Fibroblast of upper back skin (primary cell): ENCODE results near the gene RABL3.
"Not testable (repeated sequence)": the region's sequence is repeated elsewhere in the genome, so short reads cannot be mapped to it uniquely, and the experiment has no call there.

Source experiments
- DNase-seq: peaks from one replicate; pipeline ENCODE4 v3.0.0-alpha.2; 2013

Gene RABL3

DNA sequence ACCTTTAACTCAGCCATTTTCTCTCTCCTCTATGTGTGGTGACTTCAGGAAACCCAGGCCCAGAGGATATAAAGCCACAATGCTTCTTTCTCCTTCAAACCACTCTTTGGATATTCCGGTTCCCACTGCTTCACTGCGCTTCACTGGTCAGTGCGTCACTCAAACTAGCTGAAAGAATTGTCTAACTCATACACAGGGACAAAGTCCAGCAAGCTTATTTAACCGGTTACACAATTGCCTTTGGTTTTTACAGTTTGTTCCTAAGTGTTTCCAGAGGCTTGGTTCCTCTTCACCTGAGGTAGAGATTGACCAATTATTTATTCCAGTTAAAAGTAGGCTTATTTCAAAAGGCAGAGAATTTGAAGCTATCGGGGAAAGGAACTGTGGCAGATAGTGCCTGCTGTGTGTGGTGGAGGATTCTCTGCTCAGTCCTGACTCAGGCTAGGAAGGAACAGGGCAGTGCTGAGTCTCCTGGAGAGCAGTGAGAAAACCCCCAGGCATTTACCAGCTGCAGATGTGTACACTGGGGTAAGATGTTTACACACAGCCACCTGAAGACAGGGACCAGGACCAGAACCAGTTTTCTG, 60.1 kb downstream of the RABL3 start, which contains the start of gene HGD:
TSS of gene HGD (minus strand) at position 145 of the 587 bp plus-strand sequence. CDS start at position 17, 128 bp downstream.
- no peak for DNase-seq

DNA sequence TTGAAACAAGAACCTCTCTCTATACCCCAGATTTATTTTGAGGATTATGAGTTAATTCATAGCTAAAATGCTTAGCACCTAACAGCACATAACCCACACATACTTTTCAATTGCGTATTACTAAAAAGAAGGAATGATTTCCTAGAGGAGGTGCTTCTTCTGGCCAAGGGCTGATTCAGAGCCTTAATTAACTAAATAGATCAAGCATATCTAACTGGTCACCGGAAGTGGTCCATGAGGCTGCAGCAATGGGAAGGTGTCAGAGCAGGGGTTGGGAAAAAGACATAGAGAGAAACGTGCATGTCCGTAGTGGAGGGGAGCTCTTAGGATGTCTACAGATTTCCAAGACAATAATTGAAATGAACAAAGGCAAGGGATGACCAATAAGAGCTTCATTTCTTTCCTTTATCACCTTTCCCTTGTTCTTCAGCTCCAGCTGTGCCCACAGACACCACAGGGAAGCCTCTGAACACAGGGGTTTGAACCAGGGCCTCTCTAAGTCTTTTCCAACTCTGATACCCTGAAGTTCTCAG, 60.7 kb downstream of the RABL3 start:
- no peak for DNase-seq

DNA sequence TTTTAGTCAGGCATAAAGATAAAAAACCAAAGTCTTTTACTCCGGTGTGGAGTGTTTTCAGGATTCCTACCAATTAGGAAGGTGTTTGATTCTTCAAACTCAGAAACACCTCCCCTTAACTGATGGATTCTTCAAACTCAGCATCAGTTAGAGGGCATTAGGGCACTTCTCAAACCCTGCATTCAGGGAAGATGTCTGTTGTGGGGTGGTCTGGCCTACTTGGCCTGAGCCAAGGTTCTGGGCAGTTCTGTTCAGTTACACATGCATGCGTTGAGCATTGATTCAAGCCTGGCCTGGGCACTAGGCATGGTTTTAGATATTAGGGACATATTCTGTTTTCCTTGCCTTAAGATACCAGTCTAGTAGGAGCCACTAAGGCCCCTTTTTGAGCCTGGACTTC, 61.3 kb downstream of the RABL3 start:
- no peak for DNase-seq

DNA sequence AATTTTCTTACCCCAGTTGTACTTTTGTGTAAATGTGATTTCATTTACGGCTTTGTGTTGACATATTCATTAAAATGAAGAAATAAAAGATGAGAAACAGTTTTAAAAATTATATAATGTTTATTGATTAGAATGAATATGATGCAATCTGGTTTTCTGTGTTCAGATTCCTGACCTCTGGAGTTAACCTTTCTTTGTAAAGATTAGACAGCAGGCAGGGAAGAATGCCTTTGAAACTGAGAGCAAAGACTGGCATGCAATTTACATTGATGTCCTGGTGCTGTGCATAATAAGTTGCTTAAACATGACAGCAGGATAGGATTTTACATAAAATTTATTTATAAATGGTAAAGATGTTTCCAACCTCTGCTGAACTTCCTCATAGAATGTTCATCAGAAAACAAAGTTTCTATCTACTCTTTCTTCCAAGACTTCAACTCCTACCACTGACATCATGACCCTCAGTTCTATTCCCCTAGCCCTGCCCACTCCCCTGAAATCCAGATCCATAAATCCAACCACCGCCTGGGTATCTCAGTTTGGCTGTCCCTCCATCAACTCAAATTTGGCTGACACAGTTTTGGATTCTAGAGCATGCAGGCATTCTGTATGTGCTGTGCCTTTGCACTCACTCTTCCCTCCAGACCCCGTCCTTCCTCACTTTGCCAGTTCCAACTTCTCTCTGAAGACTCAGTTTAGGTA, 62.0 kb downstream of the RABL3 start:
- DNase-seq: no peak

DNA sequence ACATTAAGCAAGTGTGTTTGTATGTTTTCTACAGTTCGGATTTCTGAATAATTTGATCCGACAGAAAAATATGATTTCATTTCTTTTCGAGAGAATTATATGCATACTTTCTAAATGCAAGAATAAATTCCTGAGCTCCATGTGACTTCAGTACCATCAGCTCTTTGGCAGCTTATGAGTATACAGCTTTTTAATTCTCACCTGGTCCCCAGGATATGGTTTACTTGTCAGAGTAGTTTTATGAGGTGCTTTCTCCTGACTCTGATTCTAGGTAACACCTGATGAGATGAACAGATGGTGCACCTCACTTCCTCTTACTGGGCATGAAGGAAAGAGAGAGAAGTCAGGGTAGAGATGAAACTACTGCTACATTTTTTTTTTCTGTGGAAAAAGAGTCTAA, 63.3 kb downstream of the RABL3 start:
- DNase-seq: no peak

DNA sequence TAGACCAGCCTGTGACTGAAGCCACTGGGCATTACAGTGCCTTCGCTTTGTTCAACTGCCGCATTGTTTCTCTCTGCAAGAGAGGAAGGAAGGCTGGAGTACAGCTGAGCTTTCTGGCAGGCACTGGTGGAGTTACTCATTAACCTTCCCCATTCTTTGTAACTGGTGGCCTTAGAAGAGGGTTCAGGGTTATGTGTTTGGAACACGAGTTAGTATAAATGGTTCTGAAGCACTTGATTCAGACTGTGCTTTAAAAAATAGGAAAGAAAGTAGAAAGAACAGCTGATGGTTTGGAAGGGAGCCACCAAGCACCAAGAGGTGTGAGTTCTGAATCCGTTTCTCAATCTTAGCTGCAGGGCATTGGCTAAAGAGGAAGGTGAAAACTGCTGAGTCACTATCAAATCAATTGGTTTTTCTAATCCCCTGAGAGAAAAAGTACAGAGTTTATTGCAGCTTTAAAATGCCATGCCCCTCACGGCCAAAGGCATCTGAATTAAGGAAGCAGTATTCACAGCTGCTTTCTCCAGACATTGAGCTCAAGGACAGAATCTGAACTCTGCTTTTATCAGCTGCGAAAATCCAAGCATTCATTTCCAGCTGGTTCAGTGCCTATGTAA, 63.9 kb downstream of the RABL3 start:
- peak; percentile 68 for DNase-seq

DNA sequence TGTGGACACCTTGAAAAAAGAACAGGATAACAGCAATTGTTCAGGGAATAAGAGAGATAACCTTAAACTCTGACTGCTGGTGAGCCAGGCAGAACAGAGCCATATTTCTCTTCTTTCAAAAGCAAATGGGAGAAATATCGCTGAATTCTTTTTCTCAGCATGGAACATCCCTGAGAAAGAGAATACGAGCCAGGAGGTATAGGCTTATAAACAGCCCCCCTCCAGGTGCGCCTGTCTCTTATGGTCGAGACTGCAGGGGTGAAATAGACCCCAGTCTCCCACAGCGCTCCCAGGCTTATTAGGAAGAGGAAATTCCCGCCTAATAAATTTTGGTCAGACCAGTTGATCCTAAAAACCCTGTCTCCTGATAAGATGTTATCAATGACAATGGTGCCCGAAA, 65.1 kb downstream of the RABL3 start:
- not testable (repeated sequence) for DNase-seq

DNA sequence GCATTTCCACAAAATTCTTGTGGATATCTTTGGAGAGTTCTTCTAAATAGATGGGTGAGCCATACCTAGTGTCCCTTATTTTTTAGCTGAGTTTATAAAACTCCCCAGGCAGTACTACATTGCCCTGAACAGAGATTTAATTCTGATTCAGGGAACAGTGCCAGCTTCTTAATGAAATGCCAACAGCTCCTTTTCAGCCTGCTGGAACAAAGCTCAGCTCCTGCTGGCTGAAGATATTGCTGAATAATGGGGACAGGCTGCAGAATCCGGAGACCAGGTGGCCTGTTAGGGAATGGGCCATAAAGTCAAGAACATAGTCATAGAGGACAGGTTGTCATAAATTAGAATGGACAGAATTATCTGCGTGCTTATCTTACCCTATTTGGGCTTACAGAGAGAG, 69.2 kb downstream of the RABL3 start:
- DNase-seq: no peak

DNA sequence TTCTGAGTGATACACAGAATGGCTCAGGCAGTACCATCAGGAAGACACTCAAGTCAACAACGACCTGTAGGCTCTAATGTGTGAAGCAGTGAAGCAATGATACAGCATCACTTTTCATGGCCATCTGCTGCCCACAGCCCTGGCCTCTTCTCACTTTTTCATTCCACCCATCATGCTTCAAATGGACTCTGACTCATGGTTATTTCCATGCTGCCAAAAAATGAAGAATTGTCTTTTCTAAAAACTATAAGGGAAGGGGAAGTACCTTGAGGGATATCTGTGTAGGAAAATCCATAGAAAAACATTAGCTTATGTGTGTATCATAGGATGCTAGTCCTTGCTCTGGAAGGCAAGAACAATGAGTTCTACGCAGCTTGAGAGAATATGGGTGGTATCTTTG, 71.7 kb downstream of the RABL3 start:
- no peak for DNase-seq

DNA sequence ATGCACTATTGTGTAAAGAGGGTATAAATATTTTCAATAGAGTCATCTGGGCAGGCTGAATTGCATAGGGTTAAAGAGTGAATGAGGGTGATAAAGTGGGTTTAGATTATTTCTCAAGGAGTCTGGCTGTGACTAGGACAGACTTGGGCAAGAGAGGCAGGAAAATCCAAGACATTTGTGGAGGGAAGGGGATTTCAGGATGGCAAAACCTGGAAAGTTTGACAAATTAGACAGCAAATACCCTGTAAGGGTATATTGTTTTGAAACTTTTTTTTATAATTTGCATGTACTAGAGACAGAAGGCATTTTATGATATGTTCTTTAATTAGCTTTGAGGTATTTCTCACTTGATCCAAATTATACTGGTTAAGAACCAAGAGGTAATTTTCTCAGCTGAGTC, 77.4 kb downstream of the RABL3 start:
- no peak for DNase-seq

DNA sequence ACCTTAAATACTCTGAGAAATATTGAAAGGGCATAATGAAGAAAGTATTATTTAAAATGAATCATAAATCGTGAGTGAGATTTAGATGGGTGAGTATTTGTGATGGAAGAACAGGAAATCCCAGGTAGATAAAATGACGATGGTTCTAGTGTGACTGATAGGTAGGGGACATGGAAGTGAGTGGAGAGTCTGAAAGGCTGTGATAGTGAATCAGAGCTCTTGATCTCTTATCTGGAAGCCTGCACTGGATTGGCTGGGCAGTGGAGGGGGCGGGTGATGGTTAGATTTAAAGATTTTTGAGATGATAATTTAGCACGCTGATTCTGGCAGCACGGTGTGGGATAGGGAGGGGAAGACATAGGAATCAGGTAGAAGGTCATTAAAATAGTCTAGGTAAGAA, 80.4 kb downstream of the RABL3 start:
- no peak for DNase-seq

DNA sequence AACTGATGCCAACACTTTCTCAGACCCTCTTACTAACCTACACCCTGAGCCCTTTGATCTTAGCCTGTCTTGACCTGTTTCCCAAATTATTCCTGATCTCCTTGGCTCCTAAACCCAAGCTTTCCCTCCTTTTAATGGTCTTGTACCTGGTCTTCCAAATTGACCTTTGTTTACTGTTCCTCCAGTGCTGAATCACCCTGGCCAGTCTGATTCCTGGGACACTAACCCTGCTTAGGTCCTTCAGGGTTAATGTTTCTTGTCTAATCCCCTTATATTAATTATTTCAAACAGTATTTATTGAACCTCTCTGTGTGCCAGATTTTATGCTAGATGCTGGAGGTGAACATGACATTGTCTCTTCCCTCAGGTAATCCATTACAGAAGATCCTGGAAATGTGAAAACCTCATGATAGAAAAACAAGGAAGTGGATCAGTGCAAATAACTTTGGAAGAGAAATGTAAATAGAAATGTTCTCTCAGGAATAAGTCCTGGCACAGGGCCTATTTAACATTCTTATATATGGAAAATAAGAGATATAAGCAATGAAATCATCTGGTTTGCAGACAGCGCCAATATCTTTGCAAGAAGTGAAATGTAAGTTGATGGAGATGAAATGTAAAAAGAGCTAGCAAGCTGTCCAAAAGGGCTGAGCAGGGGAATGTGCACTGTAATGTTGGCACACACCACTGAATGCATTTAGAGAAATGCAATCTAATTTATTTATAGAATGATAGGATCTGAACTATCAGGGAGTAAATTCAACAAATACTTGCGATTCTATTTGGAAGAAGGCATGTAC, 81.0 kb downstream of the RABL3 start:
- peak; percentile 41 for DNase-seq

DNA sequence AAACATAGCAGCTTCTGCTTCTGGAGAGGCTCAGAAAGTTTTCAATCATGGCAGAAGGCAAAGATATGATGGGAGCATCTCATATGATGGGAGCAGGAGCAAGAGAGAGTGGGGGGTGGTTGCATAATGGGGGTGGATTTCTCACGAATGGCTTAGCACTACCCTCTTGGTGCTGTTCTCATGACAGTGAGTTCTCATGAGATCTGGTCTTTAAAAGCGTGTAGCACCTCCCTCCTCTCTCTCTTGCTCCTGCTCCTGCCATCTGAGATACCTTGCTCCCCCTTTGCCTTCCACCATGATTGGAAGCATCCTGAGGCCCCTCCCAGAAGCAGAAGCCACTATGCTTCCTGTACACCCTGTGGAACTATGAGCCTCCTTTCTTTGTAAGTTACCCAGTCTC, 82.5 kb downstream of the RABL3 start:
- no peak for DNase-seq

DNA sequence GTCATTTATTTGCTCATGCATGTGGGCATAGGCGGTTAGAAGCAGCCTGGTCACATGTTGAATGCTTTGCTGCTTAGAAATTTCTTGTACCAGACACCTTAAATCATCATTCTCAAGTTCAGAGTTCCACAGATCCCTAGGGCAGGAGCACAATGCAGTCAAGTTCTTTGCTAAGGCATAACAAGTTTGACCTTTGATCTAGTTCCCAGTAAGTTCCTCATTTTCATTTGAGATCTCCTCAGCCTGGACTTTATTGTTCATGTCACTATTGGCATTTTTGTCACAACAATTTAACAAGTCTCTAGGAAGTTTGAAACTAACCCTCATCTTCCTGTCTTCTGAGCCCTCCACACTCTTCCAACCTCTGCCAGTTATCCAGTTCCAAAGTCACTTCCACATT, 83.0 kb downstream of the RABL3 start:
- no peak for DNase-seq

DNA sequence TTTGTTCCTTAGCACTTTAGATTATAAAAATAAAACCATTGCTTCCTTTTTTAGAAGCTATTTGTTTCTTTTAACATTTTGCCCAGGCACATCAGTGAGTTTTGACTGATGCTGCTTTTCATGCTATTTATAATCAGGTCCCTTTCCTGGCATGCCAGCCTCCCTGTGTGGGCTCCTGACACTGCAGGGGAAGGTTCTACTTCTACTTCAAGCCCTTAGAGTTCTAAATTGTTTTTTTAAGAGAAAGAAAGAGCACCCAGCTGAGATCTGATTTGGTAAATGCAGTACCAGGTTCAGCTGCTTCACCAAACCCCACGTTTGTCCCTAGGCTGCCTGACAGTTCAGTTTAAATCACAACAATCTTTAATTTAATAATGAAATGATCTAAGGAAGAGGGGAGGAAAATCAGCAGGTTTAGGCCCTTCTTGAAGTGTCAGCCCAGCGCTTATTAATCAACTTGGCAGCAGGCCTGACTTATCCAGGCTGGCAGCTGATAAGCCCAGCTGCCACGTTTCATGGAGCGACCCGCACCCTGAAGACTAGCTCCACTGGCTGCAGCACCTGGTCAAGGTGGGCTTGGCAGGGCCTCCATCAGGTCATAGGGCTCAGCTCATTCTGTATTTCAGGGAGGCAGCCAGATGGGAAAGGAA, 89.3 kb downstream of the RABL3 start:
- DNase-seq: no peak

DNA sequence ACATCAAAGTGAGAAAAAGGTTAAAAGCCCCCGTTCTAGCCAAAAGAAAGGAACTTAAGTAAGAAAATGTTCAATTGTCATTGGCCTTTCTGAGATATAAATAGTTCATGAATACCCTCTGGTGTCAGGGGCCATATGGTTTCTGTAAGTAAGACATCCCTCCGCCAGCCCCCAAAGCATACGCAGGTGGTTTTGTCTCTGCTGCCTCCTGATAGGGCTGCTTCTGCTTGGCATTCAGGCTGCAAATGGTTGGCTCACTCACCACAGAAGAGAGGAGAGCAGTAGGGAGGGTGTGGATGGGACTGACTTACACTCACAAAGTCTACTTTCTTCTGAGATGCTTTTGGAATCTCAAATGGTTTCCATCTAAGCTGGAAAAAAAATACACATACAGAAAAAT, 90.0 kb downstream of the RABL3 start:
- DNase-seq: no peak

DNA sequence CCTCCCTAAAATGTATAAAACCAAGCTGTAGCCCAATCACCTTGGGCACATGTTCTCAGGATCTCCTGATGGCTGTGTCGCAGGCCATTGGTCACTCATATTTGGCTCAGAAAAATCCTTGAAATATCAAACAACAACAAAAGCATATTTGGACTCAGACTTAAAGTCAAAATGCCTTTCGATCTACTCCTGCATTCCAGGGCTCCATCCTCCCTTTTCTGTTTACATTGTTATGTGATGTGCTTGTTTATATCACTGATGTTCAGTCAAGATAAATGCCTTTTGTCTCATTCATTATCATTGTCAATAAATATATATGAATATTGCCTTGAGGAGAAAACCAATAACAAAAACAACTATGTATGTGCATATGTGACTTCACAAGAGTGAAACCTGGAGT, 92.0 kb downstream of the RABL3 start:
- DNase-seq: no peak

DNA sequence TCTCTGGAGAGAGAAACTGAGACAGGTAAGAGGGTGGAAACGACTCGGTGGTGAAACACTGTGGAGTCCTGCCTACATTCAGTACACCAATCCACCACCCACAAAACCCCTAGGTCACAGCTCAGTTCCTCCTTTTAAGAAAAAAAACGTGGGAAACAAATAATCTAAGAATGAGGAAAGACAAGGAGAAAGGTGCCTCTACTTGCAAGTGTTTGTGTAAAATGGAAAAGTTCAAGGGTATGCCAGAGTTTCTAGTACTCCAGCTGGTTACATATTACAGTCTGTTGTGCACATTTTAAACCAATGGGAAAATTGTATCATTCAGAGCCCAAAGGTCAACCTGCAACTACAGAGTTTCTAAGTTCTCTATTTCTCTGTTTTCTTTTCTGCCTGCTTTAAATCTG, 92.5 kb downstream of the RABL3 start:
- DNase-seq: no peak

DNA sequence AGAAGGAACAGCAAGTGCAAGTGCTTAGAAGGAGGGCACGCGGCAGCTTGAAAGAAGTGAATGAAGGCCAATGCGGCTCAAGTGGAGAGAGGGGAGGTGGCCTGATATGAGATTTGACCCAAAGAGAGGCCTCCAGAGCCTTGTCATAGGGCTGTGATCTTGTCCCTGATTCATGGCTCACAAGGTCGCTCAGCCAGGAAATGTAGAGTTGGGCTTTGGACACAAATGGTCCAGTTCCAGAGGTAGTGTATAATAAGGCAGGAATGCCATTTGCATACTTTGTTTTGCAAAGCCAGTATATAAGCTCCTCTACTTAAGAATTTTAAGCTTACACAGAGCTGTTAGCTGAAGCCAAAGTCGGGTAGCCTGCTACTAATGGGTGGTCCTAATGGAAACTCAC, 94.0 kb downstream of the RABL3 start:
- DNase-seq: no peak

DNA sequence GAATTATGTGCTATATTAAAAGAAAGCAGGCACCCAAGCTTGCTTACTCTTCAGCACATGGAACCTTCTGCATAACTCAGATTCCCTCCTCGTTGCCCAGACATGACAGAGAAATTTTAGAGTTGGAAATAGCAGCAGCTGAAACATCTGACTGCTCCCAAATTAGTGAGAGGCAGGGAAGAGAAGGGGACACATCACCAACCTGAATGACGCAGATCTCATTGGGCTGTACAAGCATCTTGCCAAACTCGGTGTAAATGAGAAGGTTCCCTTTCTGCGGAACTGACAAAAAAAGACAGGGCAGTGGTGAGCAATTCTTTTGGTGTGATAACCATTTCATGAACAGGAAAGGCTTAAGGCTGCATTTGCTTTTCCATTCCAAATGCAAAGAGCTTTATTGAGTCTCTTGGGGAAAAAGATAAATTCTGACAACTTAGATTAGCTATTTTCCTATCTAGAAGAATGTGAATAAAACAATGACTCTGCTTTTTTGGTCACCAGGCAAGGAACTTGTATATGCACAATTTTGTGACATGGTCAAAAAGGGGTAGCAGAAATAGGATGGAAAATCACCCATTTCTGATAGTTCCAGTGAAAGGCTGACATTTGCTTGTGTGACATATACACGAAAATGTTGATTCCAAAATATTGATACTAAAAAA, 95.4 kb downstream of the RABL3 start:
- DNase-seq: no peak

DNA sequence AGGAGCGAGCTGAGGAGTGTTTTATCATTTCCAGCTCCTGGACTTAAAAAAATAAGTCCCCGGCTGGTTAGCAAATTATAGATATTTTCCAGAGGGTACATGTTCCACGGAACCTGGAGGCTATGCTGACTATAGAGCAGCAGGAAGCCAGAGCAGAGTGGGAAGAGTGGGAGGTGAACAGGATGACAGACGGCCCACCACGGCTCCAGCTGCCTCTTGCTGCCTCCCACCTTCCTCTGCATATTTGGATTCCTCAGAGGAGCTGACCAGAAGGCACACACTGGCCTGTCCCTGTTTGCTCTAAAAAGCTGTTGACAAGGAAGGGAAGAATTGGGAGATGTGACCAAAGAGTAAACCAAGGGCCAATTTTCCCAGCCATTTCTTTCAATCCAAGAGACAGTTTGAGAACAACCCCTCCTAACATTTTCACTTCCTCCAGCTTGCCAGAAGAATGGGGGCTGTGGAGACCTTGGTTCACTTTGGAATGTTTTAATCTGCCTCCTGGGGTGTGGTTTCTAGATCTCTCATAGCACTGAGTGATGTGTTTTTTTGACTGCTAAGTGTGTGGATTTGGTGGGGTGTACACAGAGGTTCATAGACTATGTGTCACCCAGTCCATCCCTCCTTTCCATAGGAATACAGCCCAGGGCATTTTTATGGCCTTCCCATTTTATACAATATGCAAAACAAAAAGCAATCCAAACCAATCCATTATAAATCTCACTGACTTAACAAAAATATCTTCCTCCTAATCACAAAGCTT, 97.1 kb downstream of the RABL3 start:
- peak; percentile 64 for DNase-seq
